ENCODE measurements around the gene SURF2.

The SURF2 gene

GRCh38 chr9:133331641-133332380, 24.5 kb upstream of the SURF2 start:
- no peak overlapping the region for H3K27ac ChIP-seq
- no peak for TF ChIP-seq ZFX (IDR thresholded peaks at IDR 0.05)
- TF ChIP-seq CTCF (conservative IDR thresholded peaks at IDR 0.05) = no peak

- TF ChIP-seq CTCF (conservative IDR thresholded peaks at IDR 0.05) = no peak
- no peak for TF ChIP-seq ZFX (IDR thresholded peaks at IDR 0.05)
These were observed 24.0 kb upstream of the SURF2 start for GRCh38 chr9:133332381-133332730.

GRCh38 chr9:133333011-133333410, 23.3 kb upstream of the SURF2 start:
- no peak overlapping the region for H3K27ac ChIP-seq
- TF ChIP-seq CTCF (conservative IDR thresholded peaks at IDR 0.05) (no peak), ZFX (IDR thresholded peaks at IDR 0.05) (no peak)

More at GRCh38 chr9:133332381-133332730, 24.0 kb upstream of the SURF2 start:
- H3K27ac ChIP-seq = no peak overlapping the region

- no peak overlapping the region for H3K27ac ChIP-seq
- no peak for TF ChIP-seq CTCF (conservative IDR thresholded peaks at IDR 0.05)
- no peak for TF ChIP-seq ZFX (IDR thresholded peaks at IDR 0.05)
These were observed 22.8 kb upstream of the SURF2 start for GRCh38 chr9:133333566-133333965.

GRCh38 chr9:133334161-133334560, 22.2 kb upstream of the SURF2 start:
- TF ChIP-seq CTCF (conservative IDR thresholded peaks at IDR 0.05) = no peak
- no peak for TF ChIP-seq ZFX (IDR thresholded peaks at IDR 0.05)
- H3K27ac ChIP-seq = peak overlapping the region; percentile 89; the same call in 1 of the 2 replicates

GRCh38 chr9:133334888-133335287, 21.5 kb upstream of the SURF2 start:
- H3K27ac ChIP-seq = peak overlapping the region; percentile 89

- TF ChIP-seq CTCF (conservative IDR thresholded peaks at IDR 0.05) (no peak), ZFX (IDR thresholded peaks at IDR 0.05) (peak; percentile 79; the same call in 1 of the 2 replicates)
- peak within 1 kb of the TSS; percentile 89 for H3K27ac ChIP-seq
These were observed 20.2 kb upstream of the SURF2 start, which contains the start of gene SURF6 for GRCh38 chr9:133335924-133336811. TSS of gene SURF6 (minus strand) at chr9:133336188. CDS start at chr9:133336132, 56 bp downstream.
